OCI-LY7 (cell line): Measurements from ENCODE around the gene ADIPOQ.

Experiments used
- CTCF ChIP-seq: fragments of 200-600 bp; sonication (generic); conservative IDR thresholded peaks from 2 replicates; pipeline ENCODE4 v1.5.1; 2014; ENCODE audit warnings: mild to moderate bottlenecking, antibody characterized with exemption, low read length, moderate library complexity, mixed read lengths
- EZH2phosphoT487 ChIP-seq: fragments of 200-600 bp; sonication (generic); IDR thresholded peaks from 2 replicates; pipeline ENCODE4 v1.6.1; 2018; ENCODE audit warnings: low read depth, borderline replicate concordance, mild to moderate bottlenecking, mixed run types, antibody characterized with exemption, low read length, moderate library complexity, mixed read lengths

- TF ChIP-seq CTCF (no peak), EZH2phosphoT487 (no peak)
These were observed 16.6 kb upstream of the ADIPOQ start for GRCh38 chr3:186825872-186826409.
